GM18520 (cell line): ENCODE measurements around the gene LIAS.

Source experiments
- ATAC-seq: cut with Tn5 transposase; IDR thresholded peaks from one replicate; pipeline ENCODE4 v1.9.1; 2021; ENCODE audit not compliant: unreplicated experiment

The LIAS gene

DNA sequence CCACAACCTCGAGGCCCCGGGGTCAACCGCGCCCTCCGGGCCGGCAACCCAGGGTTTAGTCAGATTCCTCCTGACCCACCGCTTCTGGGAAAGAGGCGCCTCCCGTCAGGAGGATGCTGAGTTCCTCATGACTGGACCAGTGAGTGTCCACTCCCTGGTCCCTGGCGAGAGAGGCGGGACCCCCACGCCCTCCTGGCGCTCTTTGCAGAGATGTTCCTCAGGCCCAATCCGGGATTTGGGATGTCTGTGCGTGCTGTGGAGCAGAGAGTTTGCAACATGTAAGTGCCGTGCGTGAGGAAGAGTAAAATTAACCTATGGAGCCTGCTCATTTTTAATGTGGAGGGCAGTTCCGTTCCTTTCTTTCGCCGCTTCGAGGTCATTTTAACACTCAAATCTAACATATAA, 69.2 kb downstream of the LIAS start:
- no peak for ATAC-seq
